Adrenal gland (tissue), 12 donors: ENCODE measurements around the gene RPS5. TPM values are rescaled to one million over a fixed set of nuclear protein-coding genes. Genes with fewer than 3 reads are reported as not detected.

Source experiments
- DNase-seq, 7 donors: peaks; one replicate each; pipeline ENCODE4 v3.0.0-alpha.2; 2019 to 2020
- H3K27ac ChIP-seq, 5 donors: fragments of 200-600 bp; sonication (generic) in 4 of 5; 1 replicate in 3 of 5; 2 replicates in 2 of 5; pipeline versions ENCODE4 v1.5.1 to v1.8.0; 2016 to 2020; ENCODE audit warnings: mild to moderate bottlenecking in 1 of 5
- H3K27me3 ChIP-seq: fragments of 200-600 bp; 2 replicates; pipeline ENCODE4 v1.8.0; 2021
- H3K36me3 ChIP-seq, 2 donors: fragments of 200-600 bp; replicated peaks in 1 of 2; 1 replicate in 1 of 2; 2 replicates in 1 of 2; pipeline versions ENCODE4 v1.5.1 to v1.8.0; 2018 to 2022
- H3K4me1 ChIP-seq, 2 donors: fragments of 200-600 bp; replicated peaks in 1 of 2; 1 replicate in 1 of 2; 2 replicates in 1 of 2; pipeline versions ENCODE4 v1.5.1 to v1.8.0; 2018 to 2021
- H3K4me3 ChIP-seq, 4 donors: fragments of 200-600 bp; sonication (generic) in 3 of 4; one replicate each; pipeline ENCODE4 v1.5.1; 2016 to 2018
- H3K9me3 ChIP-seq, 3 donors: fragments of 200-600 bp; sonication (generic) in 1 of 3; replicated peaks in 1 of 3; 1 replicate in 2 of 3; 2 replicates in 1 of 3; pipeline versions ENCODE4 v1.5.1 to v1.8.0; 2016 to 2021
- POLR2A ChIP-seq, 2 donors: fragments of 450-650 bp; IDR thresholded peaks; one replicate each; pipeline ENCODE4 v1.6.1; 2017; ENCODE audit warnings: antibody characterized with exemption in 2 of 2, mild to moderate bottlenecking in 2 of 2, moderate library complexity in 1 of 2
- WGBS, 4 donors: extraction: QIAGEN DNeasy Blood & Tissue Kit in 2 of 4; methylation state at CpG; one replicate each; pipeline versions ENCODE4 v1.1.5 to v1.1.7; 2013 to 2017; 5-methylcytosine and 5-hydroxymethylcytosine counted together
- intact Hi-C, 2 donors: fragments of 100-400 bp; cut with DNase I; formaldehyde crosslinking; loops; one replicate each; pipeline versions ENCODE4 v1.14.1 to v1.15.0; 2022 to 2023
- polyA plus RNA-seq, 3 donors: library from polyadenylated mRNA; stranded (reverse); fragments of 200-250 nt in 2 of 3; fragments of 350-450 nt in 1 of 3; fragmentation: Illumina TruSeq in 1 of 3; extraction: RNeasy Lipid Tissue Mini Kit (QIAGEN cat#74804) in 1 of 3; gene quantifications; one replicate each; pipeline ENCODE4 v1.2.3, GENCODE V29; 2013 to 2014
- total RNA-seq, 9 donors: library from RNA; depleted of rRNA in 4 of 9; stranded (reverse); fragments of >200 nt in 4 of 9; fragments of 120-200 nt in 1 of 9; fragmentation: NEBNext Ultra II Directional in 1 of 9; extraction: Animal tissue kit (Norgen Biotek cat#: 25700) in 1 of 9; gene quantifications; one replicate each; pipeline versions ENCODE4 v1.1.0 to v1.2.4, GENCODE V29; 2013 to 2023
- TF ChIP-seq, protein P1 (sequence below), 6 experiments: fragments of 450-650 bp in 4 of 6; fragments of 200-600 bp in 2 of 6; sonication (generic) in 1 of 6; IDR thresholded peaks; 1 replicate in 5 of 6; 2 replicates in 1 of 6; pipeline versions ENCODE4 v1.5.1 to v1.8.0; 2016 to 2021; ENCODE audit warnings: antibody characterized with exemption in 6 of 6, mild to moderate bottlenecking in 2 of 6, moderate library complexity in 1 of 6
- donor health status: healthy with polysubstance abuse.
- donor health status: Bipolar disorder and iron deficiency.
- donor health status: DM: yes; HTN: yes; CAD: no.
- donor health status: DM: no; HTN: no; CAD: no.
- donor health status: DM: no; HTN: no; CAD: no.
- donor health status: DM: yes; HTN: yes; CAD: no.

RPS5 gene
- total and polyA plus RNA-seq, 12 donors: 555 to 1,999 (median 1,094) TPM

DNA sequence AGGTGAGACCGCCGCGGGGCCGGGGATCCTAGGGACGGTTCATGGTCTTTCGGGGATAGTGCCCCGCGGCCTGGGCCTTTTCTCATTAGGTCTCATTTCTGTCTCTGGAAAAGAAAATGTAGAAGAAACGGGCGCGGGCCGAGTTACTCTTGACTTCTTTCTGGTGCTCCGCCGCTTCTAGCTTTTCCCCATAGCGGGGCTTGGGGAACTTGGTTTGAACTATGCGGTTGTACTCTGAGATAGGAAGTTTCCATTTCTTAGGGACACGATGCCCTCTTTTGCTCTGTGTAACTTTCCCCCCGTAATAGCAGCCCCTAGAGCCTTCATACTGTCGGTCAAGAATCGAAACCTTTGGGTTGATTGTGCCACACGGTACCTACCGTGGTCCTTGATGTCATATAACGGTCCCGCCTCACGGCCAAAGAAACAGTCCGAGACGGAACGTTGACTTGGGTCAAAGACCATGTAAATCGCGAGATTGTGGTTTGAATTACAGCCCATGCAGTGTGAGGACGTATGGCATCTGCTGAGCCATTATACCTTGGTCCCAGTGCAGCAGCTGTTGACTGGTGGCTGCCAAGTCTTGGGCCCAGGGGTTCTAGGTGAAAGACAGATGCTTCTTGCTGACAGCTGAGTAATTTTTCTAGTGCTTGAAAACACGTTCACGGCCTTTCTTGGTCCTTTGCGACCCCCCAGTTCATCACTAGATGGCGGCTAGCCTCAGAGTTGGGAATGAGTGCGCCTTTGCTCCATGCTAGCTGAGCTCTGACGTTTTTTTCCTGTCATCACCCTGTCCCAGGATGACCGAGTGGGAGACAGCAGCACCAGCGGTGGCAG is 487 bp downstream of the RPS5 start:
- DNase-seq: peak in 1 of 7 donors; percentile 56
- TF ChIP-seq, protein P1, sequence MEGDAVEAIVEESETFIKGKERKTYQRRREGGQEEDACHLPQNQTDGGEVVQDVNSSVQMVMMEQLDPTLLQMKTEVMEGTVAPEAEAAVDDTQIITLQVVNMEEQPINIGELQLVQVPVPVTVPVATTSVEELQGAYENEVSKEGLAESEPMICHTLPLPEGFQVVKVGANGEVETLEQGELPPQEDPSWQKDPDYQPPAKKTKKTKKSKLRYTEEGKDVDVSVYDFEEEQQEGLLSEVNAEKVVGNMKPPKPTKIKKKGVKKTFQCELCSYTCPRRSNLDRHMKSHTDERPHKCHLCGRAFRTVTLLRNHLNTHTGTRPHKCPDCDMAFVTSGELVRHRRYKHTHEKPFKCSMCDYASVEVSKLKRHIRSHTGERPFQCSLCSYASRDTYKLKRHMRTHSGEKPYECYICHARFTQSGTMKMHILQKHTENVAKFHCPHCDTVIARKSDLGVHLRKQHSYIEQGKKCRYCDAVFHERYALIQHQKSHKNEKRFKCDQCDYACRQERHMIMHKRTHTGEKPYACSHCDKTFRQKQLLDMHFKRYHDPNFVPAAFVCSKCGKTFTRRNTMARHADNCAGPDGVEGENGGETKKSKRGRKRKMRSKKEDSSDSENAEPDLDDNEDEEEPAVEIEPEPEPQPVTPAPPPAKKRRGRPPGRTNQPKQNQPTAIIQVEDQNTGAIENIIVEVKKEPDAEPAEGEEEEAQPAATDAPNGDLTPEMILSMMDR (IDR thresholded peaks at IDR 0.05): no peak
- no peak for TF ChIP-seq POLR2A (IDR thresholded peaks at IDR 0.05)
- H3K27me3 ChIP-seq: no peaks in the 10 kb centered on the region
- H3K36me3 ChIP-seq: peaks cover 0 to 34% of the 10 kb centered on the region in 2 donors
- peak overlapping the region; percentile 80 to 99 (median 97) for H3K27ac ChIP-seq
- H3K9me3 ChIP-seq: no peaks in the 10 kb centered on the region
- intact Hi-C loops: no loop called here
- H3K4me1 ChIP-seq: peaks cover 22 to 27% of the 10 kb centered on the region in 2 donors
- 6 to 10% (median 8%) methylated on average over 30 to 39 of the region's 39 CpGs for WGBS, 4 donors
- peak overlapping the region; percentile 58 to 88 (median 80) for H3K4me3 ChIP-seq

DNA sequence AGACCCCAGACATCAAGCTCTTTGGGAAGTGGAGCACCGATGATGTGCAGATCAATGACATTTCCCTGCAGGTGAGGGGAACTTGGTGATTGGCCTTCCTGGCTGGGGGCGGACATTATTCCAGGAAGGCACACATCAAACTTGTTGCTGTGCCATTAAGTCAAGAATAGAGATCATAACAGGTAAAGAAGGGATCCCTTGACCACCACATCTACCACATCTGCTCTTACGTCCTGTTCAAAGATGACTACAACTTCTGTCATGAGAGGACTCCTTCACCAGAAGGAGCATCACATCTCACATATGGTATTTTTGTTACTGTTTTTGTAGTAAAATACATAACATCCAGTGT is 1.1 kb downstream of the RPS5 start:
- 66 to 74% (median 71%) methylated on average over 3 of the region's 3 CpGs for WGBS, 4 donors
- intact Hi-C loops: no loop called here
- Histone ChIP-seq H3K9me3 (no peaks in the 10 kb centered on the region), H3K4me1 (peaks cover 22 to 27% of the 10 kb centered on the region in 2 donors), H3K4me3 (peak overlapping the region in 2 of 4 donors; percentile 74 to 86), H3K27ac (peak overlapping the region in 3 of 5 donors; percentile 97 to 98 (median 97)), H3K36me3 (peaks cover 0 to 40% of the 10 kb centered on the region in 2 donors), H3K27me3 (no peaks in the 10 kb centered on the region)
- TF ChIP-seq, protein P1 (IDR thresholded peaks at IDR 0.05): no peak
- no peak for TF ChIP-seq POLR2A (IDR thresholded peaks at IDR 0.05)
- DNase-seq: no peak

DNA sequence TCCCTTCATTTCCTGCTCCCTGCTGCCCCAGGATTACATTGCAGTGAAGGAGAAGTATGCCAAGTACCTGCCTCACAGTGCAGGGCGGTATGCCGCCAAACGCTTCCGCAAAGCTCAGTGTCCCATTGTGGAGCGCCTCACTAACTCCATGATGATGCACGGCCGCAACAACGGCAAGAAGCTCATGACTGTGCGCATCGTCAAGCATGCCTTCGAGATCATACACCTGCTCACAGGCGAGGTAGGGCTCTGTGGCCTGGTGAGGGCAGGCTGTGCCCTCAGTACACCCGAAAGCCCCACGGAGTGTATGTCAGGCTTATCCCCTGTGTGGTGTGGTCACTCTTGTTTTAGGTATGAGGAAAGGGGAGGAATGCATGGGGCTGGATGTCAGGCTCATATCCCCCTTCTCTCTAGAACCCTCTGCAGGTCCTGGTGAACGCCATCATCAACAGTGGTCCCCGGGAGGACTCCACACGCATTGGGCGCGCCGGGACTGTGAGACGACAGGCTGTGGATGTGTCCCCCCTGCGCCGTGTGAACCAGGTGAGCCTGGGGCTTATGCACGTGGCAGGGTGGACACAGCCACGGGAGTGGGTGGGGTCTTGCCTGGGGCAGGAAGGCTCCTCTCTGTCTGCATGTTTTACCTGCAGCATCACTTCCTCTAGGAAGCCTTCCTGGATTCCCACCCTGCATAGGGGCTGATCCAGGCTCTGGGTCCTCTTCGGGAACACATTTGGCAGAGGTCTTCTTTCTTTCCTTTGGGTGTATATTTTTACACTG is 6.1 kb downstream of the RPS5 start:
- Histone ChIP-seq H3K4me1 (peaks cover 5 to 6% of the 10 kb centered on the region in 2 donors), H3K9me3 (no peaks in the 10 kb centered on the region), H3K4me3 (no peak overlapping the region), H3K27me3 (peaks cover 4% of the 10 kb centered on the region), H3K27ac (no peak overlapping the region), H3K36me3 (peaks cover 0 to 58% of the 10 kb centered on the region in 2 donors)
- intact Hi-C loops: no loop called here
- DNase-seq: no peak
- WGBS, 4 donors: 87 to 94% (median 91%) methylated on average over 17 to 26 of the region's 26 CpGs
- TF ChIP-seq, protein P1 (IDR thresholded peaks at IDR 0.05): no peak
- TF ChIP-seq POLR2A (IDR thresholded peaks at IDR 0.05): no peak

DNA sequence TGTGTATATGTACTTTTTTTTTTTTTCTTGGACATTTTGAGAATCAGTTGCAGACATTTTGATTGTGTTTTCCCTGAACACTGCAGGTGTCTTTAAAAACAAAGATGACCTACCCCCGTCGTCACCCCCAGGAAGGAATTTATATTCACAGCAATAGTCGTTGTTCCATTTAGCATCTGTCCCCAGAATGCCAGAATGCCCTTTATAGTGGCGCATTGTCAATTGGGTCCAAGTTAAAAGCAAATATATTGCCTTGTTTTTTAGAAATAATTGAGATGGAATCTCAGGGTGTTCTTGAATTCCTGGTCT is 6.6 kb downstream of the RPS5 start:
- intact Hi-C loops: no loop called here
- no peak overlapping the region for H3K27ac ChIP-seq
- H3K9me3 ChIP-seq: no peaks in the 10 kb centered on the region
- no peak for TF ChIP-seq POLR2A (IDR thresholded peaks at IDR 0.05)
- TF ChIP-seq, protein P1 (IDR thresholded peaks at IDR 0.05): no peak
- WGBS, 4 donors: 84 to 92% (median 87%) methylated on average over 4 of the region's 4 CpGs
- DNase-seq: no peak
- H3K4me3 ChIP-seq: no peak overlapping the region
- peaks cover 0 to 58% of the 10 kb centered on the region in 2 donors for H3K36me3 ChIP-seq
- peaks cover under 1 to 4% of the 10 kb centered on the region in 2 donors for H3K4me1 ChIP-seq
- peaks cover 4% of the 10 kb centered on the region for H3K27me3 ChIP-seq
